Endothelial cell of umbilical vein (primary cell): ENCODE results near the gene RAD23B.

Experiments used
- EZH2 ChIP-seq: IDR thresholded peaks from 2 replicates; pipeline ENCODE4 v1.6.1; 2012; ENCODE audit warnings: borderline replicate concordance, low read depth, mild to moderate bottlenecking, moderate library complexity, low read length, inconsistent platforms; ENCODE audit not compliant: severe bottlenecking
- POLR2A ChIP-seq: IDR thresholded peaks from 2 replicates; pipeline ENCODE4 v1.6.1; 2012; ENCODE audit warnings: low read depth, mild to moderate bottlenecking, control low read depth, low read length
- POLR2AphosphoS5 ChIP-seq: IDR thresholded peaks from 2 replicates; pipeline ENCODE4 v1.6.1; 2012; ENCODE audit warnings: low read depth, mild to moderate bottlenecking, control low read depth, low read length, moderate library complexity; ENCODE audit not compliant: insufficient read depth
- TF ChIP-seq, protein P1 (sequence below), 2 donors: IDR thresholded peaks; 1 replicate in 1 of 2; 2 replicates in 1 of 2; pipeline ENCODE4 v1.5.1; 2011; ENCODE audit warnings: low read length in 2 of 2, mild to moderate bottlenecking in 2 of 2, moderate library complexity in 2 of 2, control low read depth in 1 of 2, inconsistent platforms in 1 of 2, low read depth in 1 of 2; ENCODE audit not compliant: insufficient read depth in 1 of 2; ENCODE audit errors: extremely low read depth in 1 of 2
- TF ChIP-seq, protein P2 (sequence below): IDR thresholded peaks from 2 replicates; pipeline ENCODE4 v1.6.1; 2011; ENCODE audit not compliant: insufficient read depth, insufficient read length

DNA sequence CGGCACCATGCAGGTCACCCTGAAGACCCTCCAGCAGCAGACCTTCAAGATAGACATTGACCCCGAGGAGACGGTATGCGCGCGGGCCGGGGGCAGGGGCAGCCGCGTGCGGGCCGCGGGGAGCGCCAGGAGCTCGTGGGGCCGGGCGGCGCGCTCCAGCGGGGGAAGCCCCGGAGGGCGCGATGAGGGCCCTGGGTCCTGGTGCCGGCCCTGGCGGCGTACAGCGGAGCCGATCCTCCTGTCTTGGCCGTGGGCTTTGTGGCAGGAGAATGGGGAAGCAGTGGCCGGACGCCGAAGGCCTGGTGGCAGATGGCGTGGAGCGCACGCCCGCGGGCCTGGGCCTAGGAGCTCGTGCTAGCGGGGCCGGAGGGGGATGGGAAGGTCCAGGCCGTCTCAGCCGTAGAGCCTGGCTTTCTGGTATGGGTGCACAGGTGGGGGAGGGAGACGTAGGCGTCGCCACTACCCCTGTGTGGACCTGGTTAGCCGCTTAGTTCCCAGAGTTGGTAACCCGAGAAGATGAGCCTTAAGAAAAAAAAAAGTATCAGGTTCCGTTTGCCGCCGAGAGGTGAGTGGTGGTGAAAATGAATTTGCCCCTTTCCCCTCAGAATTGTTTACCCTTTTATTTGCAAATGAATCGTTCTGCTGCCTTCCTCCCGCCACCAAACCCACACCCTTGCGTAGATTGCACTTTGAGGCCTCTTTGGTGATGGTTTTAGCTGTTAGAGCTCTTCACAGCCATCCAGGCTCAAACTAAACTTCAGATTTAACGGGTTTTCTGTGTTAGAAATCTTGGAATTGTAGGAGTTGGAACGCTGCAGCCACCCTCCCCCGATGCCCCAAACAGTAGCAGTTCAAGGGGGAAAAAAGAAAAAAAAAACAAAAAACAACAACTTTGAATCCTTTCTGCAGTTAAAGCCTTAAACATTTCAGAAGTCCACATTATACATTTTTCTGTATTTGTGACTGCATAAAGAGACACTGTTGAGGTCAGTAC, 841 bp downstream of the RAD23B start:
- TF ChIP-seq, protein P1, sequence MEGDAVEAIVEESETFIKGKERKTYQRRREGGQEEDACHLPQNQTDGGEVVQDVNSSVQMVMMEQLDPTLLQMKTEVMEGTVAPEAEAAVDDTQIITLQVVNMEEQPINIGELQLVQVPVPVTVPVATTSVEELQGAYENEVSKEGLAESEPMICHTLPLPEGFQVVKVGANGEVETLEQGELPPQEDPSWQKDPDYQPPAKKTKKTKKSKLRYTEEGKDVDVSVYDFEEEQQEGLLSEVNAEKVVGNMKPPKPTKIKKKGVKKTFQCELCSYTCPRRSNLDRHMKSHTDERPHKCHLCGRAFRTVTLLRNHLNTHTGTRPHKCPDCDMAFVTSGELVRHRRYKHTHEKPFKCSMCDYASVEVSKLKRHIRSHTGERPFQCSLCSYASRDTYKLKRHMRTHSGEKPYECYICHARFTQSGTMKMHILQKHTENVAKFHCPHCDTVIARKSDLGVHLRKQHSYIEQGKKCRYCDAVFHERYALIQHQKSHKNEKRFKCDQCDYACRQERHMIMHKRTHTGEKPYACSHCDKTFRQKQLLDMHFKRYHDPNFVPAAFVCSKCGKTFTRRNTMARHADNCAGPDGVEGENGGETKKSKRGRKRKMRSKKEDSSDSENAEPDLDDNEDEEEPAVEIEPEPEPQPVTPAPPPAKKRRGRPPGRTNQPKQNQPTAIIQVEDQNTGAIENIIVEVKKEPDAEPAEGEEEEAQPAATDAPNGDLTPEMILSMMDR (IDR thresholded peaks at IDR 0.05; ENCODE audit: extremely low read depth in 1 of 2, insufficient read depth in 1 of 2, low read depth in 1 of 2, low read length in 2 of 2) = no peak
- TF ChIP-seq POLR2A (no peak), POLR2AphosphoS5 (no peak), EZH2 (no peak)
- TF ChIP-seq, protein P2, sequence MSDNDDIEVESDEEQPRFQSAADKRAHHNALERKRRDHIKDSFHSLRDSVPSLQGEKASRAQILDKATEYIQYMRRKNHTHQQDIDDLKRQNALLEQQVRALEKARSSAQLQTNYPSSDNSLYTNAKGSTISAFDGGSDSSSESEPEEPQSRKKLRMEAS = no peak
